OCI-LY7 (cell line): ENCODE results near the gene SLAIN2. TPM values are rescaled to one million over a fixed set of nuclear protein-coding genes. Genes with fewer than 3 reads are reported as not detected.

Source experiments
- BruUV-seq: library from RNA; stranded (reverse); fragments of 400-500 nt; replicated peaks from 2 replicates; lab custom pipeline; 2021; lab: Mats Ljungman, UMichigan
- CTCF ChIA-PET: fragments of 300-600 bp; sonication (Branson Sonifier 250); formaldehyde crosslinking; loops from one replicate; lab custom pipeline; 2022; ENCODE audit warnings: antibody characterized with exemption; ENCODE audit not compliant: unreplicated experiment; lab: Charles Lee
- POLR2A ChIA-PET: fragments of 300-600 bp; sonication (Branson Sonifier 250); formaldehyde crosslinking; loops from one replicate; lab custom pipeline; 2022; ENCODE audit warnings: antibody characterized with exemption; lab: Charles Lee
- DNase-seq: peaks from one replicate; pipeline ENCODE4 v3.0.0-alpha.2; 2015; ENCODE audit warnings: low spot score
- H2AFZ ChIP-seq: fragments of 200-600 bp; sonication (generic), shearing (Covaris generic); 2 replicates; pipeline ENCODE4 v1.6.1; 2014; ENCODE audit warnings: mild to moderate bottlenecking, antibody characterized with exemption, low read length, moderate library complexity
- H3K27ac ChIP-seq: fragments of 200-600 bp; sonication (generic); 2 replicates; pipeline ENCODE4 v1.5.1; 2014; ENCODE audit warnings: mixed run types, low read depth, mild to moderate bottlenecking, moderate library complexity, low read length, inconsistent platforms; ENCODE audit not compliant: poor library complexity, severe bottlenecking
- H3K36me3 ChIP-seq: fragments of 200-600 bp; sonication (generic); 2 replicates; pipeline ENCODE4 v1.6.1; 2014; ENCODE audit warnings: mild to moderate bottlenecking, antibody characterized with exemption, low read length, moderate library complexity, mixed read lengths; ENCODE audit not compliant: insufficient read depth
- H3K4me1 ChIP-seq: fragments of 200-600 bp; sonication (generic); 2 replicates; pipeline ENCODE4 v1.5.1; 2014; ENCODE audit warnings: mild to moderate bottlenecking, low read length; ENCODE audit not compliant: insufficient read depth, poor library complexity, severe bottlenecking
- H3K4me2 ChIP-seq: fragments of 200-600 bp; sonication (generic); 2 replicates; pipeline ENCODE4 v1.6.1; 2014; ENCODE audit warnings: mild to moderate bottlenecking, low read length
- H3K4me3 ChIP-seq: fragments of 200-600 bp; sonication (generic); 2 replicates; pipeline ENCODE4 v1.5.1; 2014; ENCODE audit warnings: mild to moderate bottlenecking, low read depth, low read length; ENCODE audit not compliant: poor library complexity, severe bottlenecking
- H3K79me2 ChIP-seq: fragments of 200-600 bp; sonication (generic); 2 replicates; pipeline ENCODE4 v1.6.1; 2016; ENCODE audit warnings: low read depth, mild to moderate bottlenecking, low read length, moderate library complexity, mixed read lengths; ENCODE audit not compliant: insufficient read depth
- H3K9me2 ChIP-seq: fragments of 200-600 bp; sonication (generic); 2 replicates; pipeline ENCODE4 v1.6.1; 2016; ENCODE audit warnings: mild to moderate bottlenecking, low read length, mixed read lengths; ENCODE audit not compliant: insufficient read depth
- H3K9me3 ChIP-seq: fragments of 200-600 bp; sonication (generic); 2 replicates; pipeline ENCODE4 v1.6.1; 2014; ENCODE audit warnings: mild to moderate bottlenecking, mixed run types, low read length, mixed read lengths
- H4K20me1 ChIP-seq: fragments of 200-600 bp; sonication (generic); 2 replicates; pipeline ENCODE4 v1.6.1; 2014; ENCODE audit warnings: mild to moderate bottlenecking, antibody characterized with exemption, low read length, moderate library complexity, mixed read lengths; ENCODE audit not compliant: insufficient read depth
- EZH2phosphoT487 ChIP-seq: fragments of 200-600 bp; sonication (generic); IDR thresholded peaks from 2 replicates; pipeline ENCODE4 v1.6.1; 2018; ENCODE audit warnings: low read depth, borderline replicate concordance, mild to moderate bottlenecking, mixed run types, antibody characterized with exemption, low read length, moderate library complexity, mixed read lengths
- intact Hi-C: fragments of 100-400 bp; cut with micrococcal nuclease; formaldehyde crosslinking; loops from one replicate; pipeline ENCODE4 v1.10.0; 2022; ENCODE audit not compliant: unreplicated experiment
- total RNA-seq, 2 experiments: library from RNA; depleted of rRNA in 1 of 2; stranded (reverse); fragments of >200 nt in 1 of 2; shearing (Covaris generic) in 1 of 2; gene quantifications; 2 replicates each; pipeline ENCODE4 v1.2.3, GENCODE V29; 2014 to 2022
- TF ChIP-seq, protein P1 (sequence below): fragments of 200-600 bp; sonication (generic); conservative IDR thresholded peaks from 2 replicates; pipeline ENCODE4 v1.5.1; 2014; ENCODE audit warnings: mild to moderate bottlenecking, antibody characterized with exemption, low read length, moderate library complexity, mixed read lengths

SLAIN2 gene
- total RNA-seq, 2 experiments from 2014 or later = 21.1 to 40.2 TPM

- Histone ChIP-seq H3K4me2 (no peak overlapping the region), H2AFZ (no peak overlapping the region), H4K20me1 (no peaks in the 10 kb centered on the region), H3K27ac (no peak overlapping the region), H3K36me3 (no peaks in the 10 kb centered on the region), H3K9me3 (no peaks in the 10 kb centered on the region), H3K79me2 (no peaks in the 10 kb centered on the region), H3K4me1 (peaks cover 7% of the 10 kb centered on the region), H3K4me3 (no peak overlapping the region), H3K9me2 (no peaks in the 10 kb centered on the region)
- CTCF ChIA-PET = no interaction called here
- BruUV-seq = no TSS peak
- no peak for TF ChIP-seq EZH2phosphoT487
- TF ChIP-seq, protein P1, sequence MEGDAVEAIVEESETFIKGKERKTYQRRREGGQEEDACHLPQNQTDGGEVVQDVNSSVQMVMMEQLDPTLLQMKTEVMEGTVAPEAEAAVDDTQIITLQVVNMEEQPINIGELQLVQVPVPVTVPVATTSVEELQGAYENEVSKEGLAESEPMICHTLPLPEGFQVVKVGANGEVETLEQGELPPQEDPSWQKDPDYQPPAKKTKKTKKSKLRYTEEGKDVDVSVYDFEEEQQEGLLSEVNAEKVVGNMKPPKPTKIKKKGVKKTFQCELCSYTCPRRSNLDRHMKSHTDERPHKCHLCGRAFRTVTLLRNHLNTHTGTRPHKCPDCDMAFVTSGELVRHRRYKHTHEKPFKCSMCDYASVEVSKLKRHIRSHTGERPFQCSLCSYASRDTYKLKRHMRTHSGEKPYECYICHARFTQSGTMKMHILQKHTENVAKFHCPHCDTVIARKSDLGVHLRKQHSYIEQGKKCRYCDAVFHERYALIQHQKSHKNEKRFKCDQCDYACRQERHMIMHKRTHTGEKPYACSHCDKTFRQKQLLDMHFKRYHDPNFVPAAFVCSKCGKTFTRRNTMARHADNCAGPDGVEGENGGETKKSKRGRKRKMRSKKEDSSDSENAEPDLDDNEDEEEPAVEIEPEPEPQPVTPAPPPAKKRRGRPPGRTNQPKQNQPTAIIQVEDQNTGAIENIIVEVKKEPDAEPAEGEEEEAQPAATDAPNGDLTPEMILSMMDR = no peak
- intact Hi-C loops = no loop called here
- no peak for DNase-seq
- POLR2A ChIA-PET = interaction anchor here (0.6 to 1.1 kb wide), 3 partner anchors 8 to 405 kb away, joined by 3 to 5 read pairs (median 4); no protein-coding TSS in a partner anchor
Observed at GRCh38 chr4:48336146-48336870, 5.0 kb upstream of the SLAIN2 start.

DNA sequence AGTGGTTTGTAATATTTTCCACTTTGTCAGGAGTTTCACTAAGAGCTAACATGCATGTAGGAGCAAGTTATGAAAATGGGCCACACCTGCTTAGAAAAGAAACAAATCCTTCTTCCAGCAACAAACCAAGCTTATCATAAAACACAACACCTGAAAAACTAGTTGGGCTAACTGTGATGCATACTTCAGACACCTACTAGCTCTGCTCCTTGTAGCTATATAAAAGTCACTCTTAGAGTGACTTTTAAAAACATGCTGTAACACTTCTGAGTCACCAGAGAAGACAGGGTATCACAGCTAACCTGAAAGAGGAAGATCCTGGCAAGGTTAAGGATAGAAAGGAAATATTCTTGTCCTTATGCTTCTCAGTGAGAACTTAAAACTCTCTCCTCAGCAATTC lies 3.6 kb upstream of the SLAIN2 start:
- ChIA-PET CTCF (no interaction called here), POLR2A (interaction anchor here (0.6 to 1.6 kb wide), 3 partner anchors 11 to 65 kb away, joined by 3 read pairs; no protein-coding TSS in a partner anchor)
- TF ChIP-seq, protein P1 = no peak
- no peak for TF ChIP-seq EZH2phosphoT487
- Histone ChIP-seq H3K4me2 (no peak overlapping the region), H2AFZ (no peak overlapping the region), H3K4me1 (peaks cover 8% of the 10 kb centered on the region), H4K20me1 (0 out of 2 replicates have a peak, but pooled peaks cover 4% of the 10 kb centered on the region), H3K36me3 (no peaks in the 10 kb centered on the region), H3K9me2 (no peaks in the 10 kb centered on the region), H3K4me3 (no peak overlapping the region), H3K27ac (no peak overlapping the region), H3K9me3 (no peaks in the 10 kb centered on the region), H3K79me2 (peaks cover 12% of the 10 kb centered on the region)
- DNase-seq = no peak
- no TSS peak for BruUV-seq
- intact Hi-C loops = no loop called here

DNA sequence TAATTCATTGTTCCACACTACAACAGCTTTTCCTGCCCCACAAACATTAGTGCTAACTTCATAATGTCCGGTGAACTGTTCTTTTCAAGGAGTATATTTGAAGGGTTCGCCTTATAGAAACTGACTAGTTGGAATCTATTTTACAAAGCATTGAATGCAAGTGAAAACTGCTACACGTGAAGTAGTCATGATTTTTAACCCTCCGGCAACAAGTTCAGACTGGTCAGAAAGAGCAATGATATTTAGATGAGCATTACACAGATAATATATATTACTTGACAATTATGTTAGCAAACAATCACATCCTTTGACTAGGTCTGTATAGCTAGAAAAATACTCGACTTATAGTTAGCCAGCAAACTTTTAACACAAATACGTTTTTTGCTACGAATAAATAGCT lies 1.7 kb upstream of the SLAIN2 start:
- peaks cover 27% of the 10 kb centered on the region for H3K4me1 ChIP-seq
- H3K9me2 ChIP-seq = no peaks in the 10 kb centered on the region
- H3K9me3 ChIP-seq = no peaks in the 10 kb centered on the region
- ChIA-PET POLR2A (interaction anchor here (0.6 to 1.1 kb wide), 5 partner anchors 11 to 297 kb away, joined by 3 to 4 read pairs (median 3); no protein-coding TSS in a partner anchor), CTCF (no interaction called here)
- H3K4me3 ChIP-seq = no peak overlapping the region
- H3K36me3 ChIP-seq = no peaks in the 10 kb centered on the region
- H3K79me2 ChIP-seq = peaks cover 31% of the 10 kb centered on the region
- H3K27ac ChIP-seq = no peak overlapping the region
- no TSS peak for BruUV-seq
- no peak for TF ChIP-seq EZH2phosphoT487
- TF ChIP-seq, protein P1 = no peak
- peaks cover 23% of the 10 kb centered on the region; the same call in 1 of the 2 replicates for H4K20me1 ChIP-seq
- no peak for DNase-seq
- peak overlapping the region; percentile 93; the same call in 1 of the 2 replicates for H3K4me2 ChIP-seq
- peak overlapping the region; percentile 97; the same call in 1 of the 2 replicates for H2AFZ ChIP-seq
- intact Hi-C loops = loop anchor here (2.0 to 10.0 kb wide), 6 partner anchors 142 to 855 kb away; partner anchors contain the start of genes ATP10D, FRYL, NFXL1 and OCIAD1
